ENCODE results near the gene HIRA.

DNA sequence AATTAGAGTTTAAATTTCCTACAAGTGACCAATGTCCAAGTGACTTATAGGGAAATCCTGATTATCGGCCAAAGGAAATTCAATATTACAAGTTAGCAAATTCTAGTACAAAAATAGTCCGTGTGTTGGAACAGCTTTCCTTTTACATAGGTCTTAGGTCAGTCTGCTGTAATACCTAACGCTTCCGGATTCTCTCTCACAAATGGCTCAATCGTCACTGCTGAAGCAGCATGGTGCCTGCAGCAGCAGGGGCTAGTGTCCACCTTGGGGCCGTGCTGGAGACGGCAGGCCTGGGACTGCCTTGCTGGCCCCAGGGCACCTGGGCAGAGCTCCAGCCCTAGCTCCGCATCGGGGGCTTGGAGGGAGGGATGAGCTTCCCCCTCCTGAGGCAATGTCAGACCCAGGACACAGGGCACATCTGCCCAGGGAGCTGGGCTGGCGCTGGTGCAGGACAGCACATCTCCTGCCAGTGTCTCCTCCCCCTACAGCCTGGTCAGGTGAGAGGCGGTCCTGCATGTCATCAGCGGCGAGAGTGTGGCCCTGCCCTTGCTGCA lies 100.6 kb downstream of the HIRA start:
- TF ChIP-seq NFIC (IDR thresholded peaks at IDR 0.05) (no peak), CEBPB (IDR thresholded peaks at IDR 0.05) (no peak), EP300 (IDR thresholded peaks at IDR 0.05; ENCODE audit: borderline replicate concordance) (no peak), FOXM1 (IDR thresholded peaks at IDR 0.05; ENCODE audit: borderline replicate concordance, low read depth) (no peak)

Measured in Ishikawa (cell line).